GM12878 (cell line): ENCODE data around the gene PRMT2. TPM values are rescaled to one million over a fixed set of nuclear protein-coding genes. Genes with fewer than 3 reads are reported as not detected.

Source experiments
- ATAC-seq: fragments of 200-7000 bp; cut with Tn5 transposase; 3 replicates; pipeline ENCODE4 v1.9.1; 2020; ENCODE audit warnings: mild to moderate bottlenecking, moderate library complexity
- BruUV-seq: library from RNA; stranded (reverse); fragments of 400-500 nt; replicated peaks from 2 replicates; lab custom pipeline; 2021; lab: Mats Ljungman, UMichigan
- CTCF ChIA-PET: fragments of 300-600 bp; sonication (Branson Sonifier 250); formaldehyde crosslinking; extraction: SDS; loops from one replicate; lab custom pipeline; 2021; ENCODE audit warnings: inconsistent platforms; lab: Yijun Ruan, JAX
- POLR2A ChIA-PET: fragments of 350-600 bp; formaldehyde crosslinking; extraction: SDS; loops from one replicate; lab custom pipeline; 2021; ENCODE audit warnings: inconsistent platforms; lab: Charles Lee
- RAD21 ChIA-PET: fragments of 300-600 bp; sonication (Branson Sonifier 250); formaldehyde crosslinking; loops from one replicate; lab custom pipeline; 2023; ENCODE audit warnings: antibody characterized with exemption; ENCODE audit not compliant: unreplicated experiment; lab: Charles Lee
- SMC1A ChIA-PET: fragments of 300-600 bp; sonication (Branson Sonifier 250); formaldehyde crosslinking; loops from one replicate; lab custom pipeline; 2023; ENCODE audit not compliant: unreplicated experiment, uncharacterized antibody; lab: Charles Lee
- DNase-seq: peaks from one replicate; pipeline ENCODE4 v3.0.0-alpha.2; 2011; ENCODE audit warnings: low read depth, low spot score
- FAIRE-seq: peaks from 3 replicates; lab custom pipeline; 2011; peaks lifted over from hg19 to GRCh38; lab: Jason Lieb, UNC
- H2AFZ ChIP-seq: 2 replicates; pipeline ENCODE4 v1.6.0; 2011; ENCODE audit warnings: low read depth, low read length, control low read depth; ENCODE audit not compliant: control insufficient read depth
- H3K27ac ChIP-seq: 2 replicates; pipeline ENCODE4 v1.5.1; 2011; ENCODE audit warnings: control low read depth; ENCODE audit not compliant: control insufficient read depth, insufficient read depth
- H3K27me3 ChIP-seq, 2 experiments: replicated peaks in 1 of 2; 2 replicates each; pipeline versions ENCODE4 v1.6.0 to v1.6.1; 2011; ENCODE audit warnings: low read length in 1 of 2; ENCODE audit not compliant: control insufficient read depth in 2 of 2, insufficient read depth in 2 of 2
- H3K36me3 ChIP-seq, 2 experiments: 2 replicates each; pipeline ENCODE4 v1.5.1; 2011; ENCODE audit warnings: low read length in 1 of 2; ENCODE audit not compliant: control insufficient read depth in 2 of 2, insufficient read depth in 2 of 2
- H3K4me1 ChIP-seq: 2 replicates; pipeline ENCODE4 v1.6.1; 2011; ENCODE audit warnings: mild to moderate bottlenecking, low read length, moderate library complexity, mixed read lengths; ENCODE audit not compliant: control insufficient read depth, insufficient read depth
- H3K4me2 ChIP-seq: 2 replicates; pipeline ENCODE4 v1.6.0; 2011; ENCODE audit warnings: control low read depth; ENCODE audit not compliant: control insufficient read depth, insufficient read depth
- H3K4me3 ChIP-seq: fragments of 200-600 bp; sonication (generic); 2 replicates; pipeline ENCODE4 v1.5.1; 2016
- H3K79me2 ChIP-seq: 2 replicates; pipeline ENCODE4 v1.6.0; 2011; ENCODE audit warnings: low read length; ENCODE audit not compliant: control insufficient read depth, insufficient read depth
- H3K9ac ChIP-seq: 2 replicates; pipeline ENCODE4 v1.8.0; 2011; ENCODE audit warnings: low read length, control low read depth, mixed read lengths; ENCODE audit not compliant: control insufficient read depth, insufficient read depth
- H3K9me3 ChIP-seq: replicated peaks from 3 replicates; pipeline ENCODE4 v1.5.1; 2011; ENCODE audit warnings: mild to moderate bottlenecking, low read length; ENCODE audit not compliant: control insufficient read depth, insufficient read depth
- H4K20me1 ChIP-seq: 2 replicates; pipeline ENCODE4 v1.6.0; 2011; ENCODE audit not compliant: control insufficient read depth, insufficient read depth
- CBX3 ChIP-seq: fragments of 200-600 bp; sonication (generic); IDR thresholded peaks from 2 replicates; pipeline ENCODE4 v1.6.1; 2016; ENCODE audit warnings: low read depth, borderline replicate concordance
- CREM ChIP-seq: IDR thresholded peaks from 2 replicates; pipeline ENCODE4 v1.6.1; 2014; ENCODE audit warnings: antibody characterized with exemption, low read depth
- DPF2 ChIP-seq: fragments of 450-650 bp; IDR thresholded peaks from 2 replicates; pipeline ENCODE4 v1.6.1; 2017; ENCODE audit warnings: mild to moderate bottlenecking
- MEF2A ChIP-seq: IDR thresholded peaks from 2 replicates; pipeline ENCODE4 v1.6.1; 2011; ENCODE audit warnings: low read depth, mild to moderate bottlenecking, low read length, moderate library complexity; ENCODE audit not compliant: insufficient read depth
- NR2F1 ChIP-seq: fragments of 450-650 bp; conservative IDR thresholded peaks from 2 replicates; pipeline ENCODE4 v1.6.1; 2017; ENCODE audit warnings: mild to moderate bottlenecking
- POLR2A ChIP-seq: IDR thresholded peaks from 2 replicates; pipeline ENCODE4 v1.6.1; 2011; ENCODE audit warnings: low read depth, mild to moderate bottlenecking, low read length
- STAT3 ChIP-seq: IDR thresholded peaks from 2 replicates; pipeline ENCODE4 v1.6.1; 2011; ENCODE audit warnings: low read depth, low read length, improper control_type of control experiment
- WRNIP1 ChIP-seq: IDR thresholded peaks from 2 replicates; pipeline ENCODE4 v1.6.1; 2011; ENCODE audit warnings: low read depth, low read length, improper control_type of control experiment, borderline replicate concordance
- WGBS: methylation state at CpG from one replicate; pipeline ENCODE4 v1.1.6; 2016; ENCODE audit warnings: low lambda C conversion rate; ENCODE audit not compliant: insufficient replicate concordance, insufficient coverage; ENCODE audit errors: missing lambda C conversion rate; 5-methylcytosine and 5-hydroxymethylcytosine counted together
- in situ Hi-C: fragments of 300-500 bp; cut with MboI; formaldehyde crosslinking; loops from 9 replicates; pipeline ENCODE4 v1.14.3; 2018; ENCODE audit warnings: mixed read lengths
- intact Hi-C: fragments of 100-400 bp; cut with micrococcal nuclease; formaldehyde crosslinking; loops from one replicate; pipeline ENCODE4 v1.14.2; 2022; ENCODE audit not compliant: unreplicated experiment
- polyA plus RNA-seq, 11 experiments: library from polyadenylated mRNA; depleted of rRNA in 4 of 11; unstranded in 6 of 11; stranded (reverse) in 5 of 11; fragments of >200 nt; fragmentation: Nextera tagmentation in 4 of 11; fragmentation: Illumina TruSeq in 1 of 11; extraction: Ambion mirVana in 4 of 11; extraction: Trizol in 1 of 11; gene quantifications; 1 replicate in 1 of 11; 2 replicates in 10 of 11; pipeline versions ENCODE4 v1.2.1 to v1.2.3, GENCODE V29; 2011 to 2016; ENCODE audit warnings: inconsistent platforms in 2 of 11, missing spikeins in 2 of 11, low read depth in 1 of 11
- total RNA-seq, 4 experiments: library from RNA; depleted of rRNA in 3 of 4; stranded (reverse); fragments of >200 nt in 3 of 4; fragmentation: Illumina TruSeq in 1 of 4; extraction: Trizol in 1 of 4; gene quantifications; 2 replicates each; pipeline versions ENCODE4 v1.2.1 to v1.2.3, GENCODE V29; 2013 to 2021
- TF ChIP-seq, protein P1 (sequence below): IDR thresholded peaks from 2 replicates; pipeline ENCODE4 v1.6.1; 2011; ENCODE audit warnings: borderline replicate concordance, low read depth, mild to moderate bottlenecking, moderate library complexity, low read length; ENCODE audit not compliant: insufficient read depth, poor library complexity, severe bottlenecking
- TF ChIP-seq, protein P2 (sequence below): fragments of 450-650 bp; IDR thresholded peaks from 2 replicates; pipeline ENCODE4 v1.6.1; 2017; ENCODE audit warnings: mild to moderate bottlenecking, moderate library complexity

PRMT2 gene
- total and polyA plus RNA-seq, 10 of the 15 experiments (the other 5 are each of a cell fraction or from before 2014, with no cell fraction given) = 16.1 to 48.6 (median 36.2) TPM

DNA sequence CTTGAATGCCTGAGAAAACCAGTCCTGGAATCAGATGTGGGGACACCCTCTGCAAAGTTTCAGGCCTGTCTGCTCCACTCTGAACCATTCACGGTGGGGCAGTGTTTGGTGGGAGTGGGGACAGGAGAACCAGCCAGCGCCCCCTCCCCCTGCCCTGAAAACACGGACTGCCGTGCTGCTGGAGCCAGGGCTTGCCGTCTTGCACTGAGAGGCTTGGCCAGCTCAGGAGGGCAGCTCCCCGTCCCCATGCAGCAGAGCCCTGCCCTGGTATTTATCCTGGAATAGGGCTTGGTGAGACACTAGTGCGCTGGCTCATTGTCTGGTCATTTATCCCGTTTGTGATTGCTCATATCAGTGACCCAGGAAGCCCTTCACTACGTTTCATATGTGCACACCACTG lies 34.5 kb upstream of the PRMT2 start (continued):
- TF ChIP-seq MEF2A (no peak), NR2F1 (no peak)

DNA sequence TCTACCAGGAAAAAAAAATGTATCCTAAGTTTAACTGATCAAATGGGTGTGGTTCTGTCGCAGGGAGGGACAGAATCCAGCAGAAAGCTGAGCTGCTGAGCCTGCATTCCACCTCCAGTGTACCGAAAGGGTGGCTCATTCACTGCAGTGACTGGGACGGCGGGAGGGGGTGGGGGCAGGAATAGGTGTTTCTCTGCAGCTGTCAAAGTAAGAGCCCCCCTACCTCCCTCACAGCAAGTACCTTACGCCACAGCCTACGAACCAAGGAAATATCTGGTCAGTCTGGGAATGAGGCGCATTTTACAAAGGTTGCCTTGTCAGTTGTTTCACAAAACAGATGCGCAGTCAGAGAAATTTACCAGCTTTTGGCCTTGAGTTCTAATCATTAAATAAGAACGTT lies 32.2 kb upstream of the PRMT2 start:
- no peaks in the 10 kb centered on the region for H3K36me3 ChIP-seq
- no peak overlapping the region for H2AFZ ChIP-seq
- no peak for FAIRE-seq
- ChIA-PET CTCF (no interaction called here), RAD21 (no interaction called here), SMC1A (interaction anchor here (1.0 kb wide), 1 partner anchor 43 kb away, joined by 3 read pairs; no protein-coding TSS in a partner anchor), POLR2A (no interaction called here)
- no peak overlapping the region for H3K27ac ChIP-seq
- H3K4me1 ChIP-seq = peaks cover 28% of the 10 kb centered on the region
- in situ Hi-C loops (no loop called here), intact Hi-C loops (no loop called here)
- no peak for TF ChIP-seq CREM
- H3K4me2 ChIP-seq = no peak overlapping the region
- no peaks in the 10 kb centered on the region for H3K27me3 ChIP-seq
- DNase-seq = no peak
- no peak overlapping the region for H3K4me3 ChIP-seq
- 68% methylated on average over 7 of the region's 9 CpGs for WGBS
- no peaks in the 10 kb centered on the region for H3K9me3 ChIP-seq
- no TSS peak for BruUV-seq
- H3K9ac ChIP-seq = no peak overlapping the region
- H4K20me1 ChIP-seq = no peaks in the 10 kb centered on the region
- H3K79me2 ChIP-seq = no peaks in the 10 kb centered on the region
- ATAC-seq = no peak

DNA sequence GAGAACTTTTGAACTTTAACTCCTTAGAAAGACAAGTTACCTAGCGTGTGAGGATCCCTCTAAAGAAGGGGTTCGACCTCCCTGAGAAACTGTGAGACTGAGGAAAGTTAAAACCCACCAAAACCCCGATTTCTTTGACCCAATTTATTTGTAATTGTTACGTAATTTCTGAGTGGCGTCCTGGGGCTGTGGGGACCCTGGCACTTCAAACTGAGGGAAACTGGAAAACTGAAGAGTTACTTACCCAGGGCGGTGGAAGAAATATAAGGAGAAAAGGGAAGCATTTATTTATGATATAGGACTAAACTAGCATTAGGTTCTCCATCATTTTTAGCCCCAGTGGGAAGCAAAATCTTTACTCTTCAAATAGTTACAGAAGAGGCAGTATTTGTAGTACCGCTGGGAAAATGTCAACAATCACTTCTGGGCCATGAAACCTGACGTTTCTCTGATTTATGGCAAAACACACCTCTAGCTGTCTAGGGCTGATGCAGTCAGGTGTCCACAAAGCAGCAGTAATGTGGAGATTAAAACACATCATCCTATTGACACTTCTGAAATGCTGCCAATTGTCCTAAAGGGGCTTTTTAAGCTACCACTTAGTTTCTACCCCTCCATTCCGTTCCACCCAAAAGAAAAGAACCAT lies 31.0 kb upstream of the PRMT2 start:
- ChIA-PET SMC1A (interaction anchor here (1.4 kb wide), 1 partner anchor 16 kb away, joined by 3 read pairs; no protein-coding TSS in a partner anchor), POLR2A (no interaction called here), RAD21 (no interaction called here), CTCF (no interaction called here)
- no peaks in the 10 kb centered on the region for H3K36me3 ChIP-seq
- FAIRE-seq (no peak), ATAC-seq (no peak), DNase-seq (no peak)
- no peaks in the 10 kb centered on the region for H3K9me3 ChIP-seq
- H3K79me2 ChIP-seq = no peaks in the 10 kb centered on the region
- 50% methylated on average over 9 of the region's 9 CpGs for WGBS
- no peak overlapping the region for H2AFZ ChIP-seq
- in situ Hi-C loops (no loop called here), intact Hi-C loops (no loop called here)
- H3K27me3 ChIP-seq = no peaks in the 10 kb centered on the region
- H3K27ac ChIP-seq = no peak overlapping the region
- H3K4me1 ChIP-seq = peaks cover 36% of the 10 kb centered on the region
- BruUV-seq = no TSS peak
- no peaks in the 10 kb centered on the region for H4K20me1 ChIP-seq
- no peak overlapping the region for H3K4me2 ChIP-seq
- no peak overlapping the region for H3K4me3 ChIP-seq
- no peak overlapping the region for H3K9ac ChIP-seq
- no peak for TF ChIP-seq DPF2
- no peak for TF ChIP-seq WRNIP1
- TF ChIP-seq POLR2A = no peak
- TF ChIP-seq, protein P1, sequence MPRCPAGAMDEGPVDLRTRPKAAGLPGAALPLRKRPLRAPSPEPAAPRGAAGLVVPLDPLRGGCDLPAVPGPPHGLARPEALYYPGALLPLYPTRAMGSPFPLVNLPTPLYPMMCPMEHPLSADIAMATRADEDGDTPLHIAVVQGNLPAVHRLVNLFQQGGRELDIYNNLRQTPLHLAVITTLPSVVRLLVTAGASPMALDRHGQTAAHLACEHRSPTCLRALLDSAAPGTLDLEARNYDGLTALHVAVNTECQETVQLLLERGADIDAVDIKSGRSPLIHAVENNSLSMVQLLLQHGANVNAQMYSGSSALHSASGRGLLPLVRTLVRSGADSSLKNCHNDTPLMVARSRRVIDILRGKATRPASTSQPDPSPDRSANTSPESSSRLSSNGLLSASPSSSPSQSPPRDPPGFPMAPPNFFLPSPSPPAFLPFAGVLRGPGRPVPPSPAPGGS = no peak
- TF ChIP-seq STAT3 = no peak
- TF ChIP-seq MEF2A = no peak
- TF ChIP-seq CBX3 = no peak
- TF ChIP-seq, protein P2, sequence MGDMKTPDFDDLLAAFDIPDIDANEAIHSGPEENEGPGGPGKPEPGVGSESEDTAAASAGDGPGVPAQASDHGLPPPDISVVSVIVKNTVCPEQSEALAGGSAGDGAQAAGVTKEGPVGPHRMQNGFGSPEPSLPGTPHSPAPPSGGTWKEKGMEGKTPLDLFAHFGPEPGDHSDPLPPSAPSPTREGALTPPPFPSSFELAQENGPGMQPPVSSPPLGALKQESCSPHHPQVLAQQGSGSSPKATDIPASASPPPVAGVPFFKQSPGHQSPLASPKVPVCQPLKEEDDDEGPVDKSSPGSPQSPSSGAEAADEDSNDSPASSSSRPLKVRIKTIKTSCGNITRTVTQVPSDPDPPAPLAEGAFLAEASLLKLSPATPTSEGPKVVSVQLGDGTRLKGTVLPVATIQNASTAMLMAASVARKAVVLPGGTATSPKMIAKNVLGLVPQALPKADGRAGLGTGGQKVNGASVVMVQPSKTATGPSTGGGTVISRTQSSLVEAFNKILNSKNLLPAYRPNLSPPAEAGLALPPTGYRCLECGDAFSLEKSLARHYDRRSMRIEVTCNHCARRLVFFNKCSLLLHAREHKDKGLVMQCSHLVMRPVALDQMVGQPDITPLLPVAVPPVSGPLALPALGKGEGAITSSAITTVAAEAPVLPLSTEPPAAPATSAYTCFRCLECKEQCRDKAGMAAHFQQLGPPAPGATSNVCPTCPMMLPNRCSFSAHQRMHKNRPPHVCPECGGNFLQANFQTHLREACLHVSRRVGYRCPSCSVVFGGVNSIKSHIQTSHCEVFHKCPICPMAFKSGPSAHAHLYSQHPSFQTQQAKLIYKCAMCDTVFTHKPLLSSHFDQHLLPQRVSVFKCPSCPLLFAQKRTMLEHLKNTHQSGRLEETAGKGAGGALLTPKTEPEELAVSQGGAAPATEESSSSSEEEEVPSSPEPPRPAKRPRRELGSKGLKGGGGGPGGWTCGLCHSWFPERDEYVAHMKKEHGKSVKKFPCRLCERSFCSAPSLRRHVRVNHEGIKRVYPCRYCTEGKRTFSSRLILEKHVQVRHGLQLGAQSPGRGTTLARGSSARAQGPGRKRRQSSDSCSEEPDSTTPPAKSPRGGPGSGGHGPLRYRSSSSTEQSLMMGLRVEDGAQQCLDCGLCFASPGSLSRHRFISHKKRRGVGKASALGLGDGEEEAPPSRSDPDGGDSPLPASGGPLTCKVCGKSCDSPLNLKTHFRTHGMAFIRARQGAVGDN = no peak
